GM18505 (cell line): ENCODE data around the gene CALML5.

Experiments used
- ATAC-seq: cut with Tn5 transposase; IDR thresholded peaks from one replicate; pipeline ENCODE4 v1.9.1; 2021; ENCODE audit not compliant: unreplicated experiment
- POLR2A ChIP-seq: IDR thresholded peaks from 4 replicates; pipeline ENCODE4 v1.6.1; 2011; ENCODE audit warnings: borderline replicate concordance; ENCODE audit not compliant: insufficient read depth, insufficient read length; ENCODE audit errors: extremely low read depth

CALML5 gene

GRCh38 chr10:5460468-5461202 lies 38.7 kb downstream of the CALML5 start:
- TF ChIP-seq POLR2A = no peak

GRCh38 chr10:5458949-5459747 lies 40.2 kb downstream of the CALML5 start:
- no peak for ATAC-seq

More at GRCh38 chr10:5460468-5461202, 38.7 kb downstream of the CALML5 start:
- ATAC-seq = no peak

GRCh38 chr10:5458425-5458824 lies 40.9 kb downstream of the CALML5 start:
- no peak for ATAC-seq
- no peak for TF ChIP-seq POLR2A

More at GRCh38 chr10:5458949-5459747, 40.2 kb downstream of the CALML5 start:
- no peak for TF ChIP-seq POLR2A

GRCh38 chr10:5457741-5458140 lies 41.6 kb downstream of the CALML5 start:
- no peak for ATAC-seq
- TF ChIP-seq POLR2A = no peak

GRCh38 chr10:5456563-5456962 lies 42.8 kb downstream of the CALML5 start:
- no peak for ATAC-seq
- TF ChIP-seq POLR2A = no peak

GRCh38 chr10:5453749-5454489 lies 45.5 kb downstream of the CALML5 start:
- no peak for TF ChIP-seq POLR2A
- no peak for ATAC-seq

- TF ChIP-seq POLR2A = no peak
- no peak for ATAC-seq
Measured at GRCh38 chr10:5450605-5451384, 48.6 kb downstream of the CALML5 start.

GRCh38 chr10:5449823-5450222 lies 49.5 kb downstream of the CALML5 start:
- ATAC-seq = no peak
- TF ChIP-seq POLR2A = no peak

- no peak for ATAC-seq
- no peak for TF ChIP-seq POLR2A
Measured at GRCh38 chr10:5449227-5449626, 50.1 kb downstream of the CALML5 start.
